ENCODE measurements around the gene MCF2L2.
A peak's percentile ranks its signal among the peaks of the same experiment; 100 is the strongest.
"Not testable (repeated sequence)": the region's sequence is repeated elsewhere in the genome, so short reads cannot be mapped to it uniquely, and the experiment has no call there.

MCF2L2 gene, protein sequence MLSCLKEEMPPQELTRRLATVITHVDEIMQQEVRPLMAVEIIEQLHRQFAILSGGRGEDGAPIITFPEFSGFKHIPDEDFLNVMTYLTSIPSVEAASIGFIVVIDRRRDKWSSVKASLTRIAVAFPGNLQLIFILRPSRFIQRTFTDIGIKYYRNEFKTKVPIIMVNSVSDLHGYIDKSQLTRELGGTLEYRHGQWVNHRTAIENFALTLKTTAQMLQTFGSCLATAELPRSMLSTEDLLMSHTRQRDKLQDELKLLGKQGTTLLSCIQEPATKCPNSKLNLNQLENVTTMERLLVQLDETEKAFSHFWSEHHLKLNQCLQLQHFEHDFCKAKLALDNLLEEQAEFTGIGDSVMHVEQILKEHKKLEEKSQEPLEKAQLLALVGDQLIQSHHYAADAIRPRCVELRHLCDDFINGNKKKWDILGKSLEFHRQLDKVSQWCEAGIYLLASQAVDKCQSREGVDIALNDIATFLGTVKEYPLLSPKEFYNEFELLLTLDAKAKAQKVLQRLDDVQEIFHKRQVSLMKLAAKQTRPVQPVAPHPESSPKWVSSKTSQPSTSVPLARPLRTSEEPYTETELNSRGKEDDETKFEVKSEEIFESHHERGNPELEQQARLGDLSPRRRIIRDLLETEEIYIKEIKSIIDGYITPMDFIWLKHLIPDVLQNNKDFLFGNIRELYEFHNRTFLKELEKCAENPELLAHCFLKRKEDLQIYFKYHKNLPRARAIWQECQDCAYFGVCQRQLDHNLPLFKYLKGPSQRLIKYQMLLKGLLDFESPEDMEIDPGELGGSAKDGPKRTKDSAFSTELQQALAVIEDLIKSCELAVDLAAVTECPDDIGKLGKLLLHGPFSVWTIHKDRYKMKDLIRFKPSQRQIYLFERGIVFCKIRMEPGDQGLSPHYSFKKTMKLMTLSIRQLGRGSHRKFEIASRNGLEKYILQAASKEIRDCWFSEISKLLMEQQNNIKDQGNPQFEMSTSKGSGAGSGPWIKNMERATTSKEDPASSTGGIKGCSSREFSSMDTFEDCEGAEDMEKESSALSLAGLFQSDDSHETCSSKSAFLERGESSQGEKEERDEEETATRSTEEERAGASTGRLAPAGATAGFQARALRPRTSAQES

DNA sequence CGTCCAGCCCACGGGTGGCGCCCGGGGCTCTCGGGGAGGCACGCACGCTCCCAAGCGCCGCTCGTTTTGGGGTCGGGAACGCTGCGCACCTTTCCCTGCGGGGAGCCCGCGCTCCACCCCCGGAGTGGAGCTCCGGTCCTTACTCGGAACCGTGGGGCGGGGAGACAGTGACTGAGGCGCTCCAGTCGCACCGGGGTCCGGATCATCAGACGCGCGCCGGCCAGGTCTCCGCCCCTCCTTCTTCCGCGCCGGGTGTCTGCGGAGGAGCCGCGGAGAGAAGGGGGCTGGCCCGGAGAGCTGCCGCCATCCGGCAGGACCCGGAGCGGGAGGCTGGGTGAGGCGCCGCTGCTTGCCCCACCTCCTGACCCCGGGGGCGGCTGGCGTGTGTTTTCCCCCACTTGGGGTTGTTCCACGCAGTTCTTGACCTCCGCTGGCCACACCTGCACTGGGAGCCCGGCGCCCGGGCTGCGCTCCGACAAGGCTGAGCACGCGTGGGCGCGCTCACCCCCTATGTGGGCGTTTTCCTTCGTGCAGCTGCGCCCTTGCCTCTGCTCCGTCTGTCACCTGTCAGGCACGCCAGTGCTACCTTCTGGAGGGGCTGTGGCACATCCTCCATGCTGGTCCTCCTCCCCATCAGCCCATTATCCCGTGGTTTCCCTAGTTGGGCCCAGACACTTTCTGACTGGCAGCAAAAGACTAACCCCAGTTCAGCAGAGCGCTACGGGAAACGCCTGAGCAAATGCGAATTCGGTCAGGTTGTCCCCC lies at the start of gene MCF2L2:
Gene MCF2L2, minus strand, starts transcription at position 173 of the 765 bp plus-strand sequence. CDS start 642 bp downstream, outside the sequence.
- peak; percentile 54 for DNase-seq (ENCODE audit: low spot score)

DNA sequence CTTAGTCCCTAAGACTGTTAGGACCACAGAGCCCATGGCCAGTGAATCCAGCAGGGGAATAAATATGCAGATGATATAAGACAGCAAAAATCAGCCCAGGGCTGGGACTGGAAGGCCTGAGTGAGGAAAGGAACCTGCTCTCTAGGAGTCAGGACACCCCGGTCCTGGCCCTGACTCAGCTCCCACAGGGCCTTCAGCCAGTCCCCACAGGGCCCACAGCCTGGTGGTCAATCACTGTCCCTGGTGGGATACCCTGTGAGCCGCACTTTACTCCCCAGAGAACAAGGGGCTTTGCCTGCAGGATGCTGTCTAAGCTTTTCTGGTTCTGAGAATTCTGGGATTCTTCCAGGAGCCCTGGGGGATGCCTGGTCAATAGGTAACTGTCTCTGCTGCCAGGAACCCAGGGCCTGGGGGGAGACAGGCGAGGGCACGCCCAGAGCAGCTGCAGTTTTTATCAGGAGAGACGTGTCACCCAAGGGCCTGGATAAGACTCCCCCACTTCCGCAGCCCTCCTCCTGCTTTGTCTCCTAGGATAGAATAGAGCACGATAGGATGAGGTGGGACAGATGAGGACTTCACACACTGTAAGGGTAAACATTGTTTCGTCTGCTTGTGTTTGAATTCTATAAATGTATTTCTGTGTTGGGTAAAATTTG lies 49.5 kb upstream of the MCF2L2 start:
- DNase-seq (ENCODE audit: low spot score), result no peak

DNA sequence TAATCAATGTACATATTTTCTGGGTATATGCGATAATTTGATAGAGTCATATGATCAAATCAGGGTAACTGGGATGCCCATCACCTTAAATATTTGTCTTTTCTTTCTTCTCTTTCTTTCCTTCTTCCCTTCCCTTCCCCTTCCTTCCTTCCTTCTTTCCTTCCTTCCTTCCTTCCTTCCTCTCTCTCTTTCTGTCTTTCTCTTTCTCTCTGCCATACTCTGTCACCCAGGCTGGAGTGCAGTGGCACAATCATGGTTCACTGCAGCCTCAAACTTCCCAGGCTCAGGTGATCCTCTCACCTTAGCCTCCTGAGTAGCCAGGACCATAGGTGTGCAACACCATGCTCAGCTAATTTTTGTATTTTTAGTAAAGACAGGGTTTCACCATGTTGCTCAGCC lies 47.3 kb upstream of the MCF2L2 start:
- DNase-seq (ENCODE audit: low spot score), result not testable (repeated sequence)

DNA sequence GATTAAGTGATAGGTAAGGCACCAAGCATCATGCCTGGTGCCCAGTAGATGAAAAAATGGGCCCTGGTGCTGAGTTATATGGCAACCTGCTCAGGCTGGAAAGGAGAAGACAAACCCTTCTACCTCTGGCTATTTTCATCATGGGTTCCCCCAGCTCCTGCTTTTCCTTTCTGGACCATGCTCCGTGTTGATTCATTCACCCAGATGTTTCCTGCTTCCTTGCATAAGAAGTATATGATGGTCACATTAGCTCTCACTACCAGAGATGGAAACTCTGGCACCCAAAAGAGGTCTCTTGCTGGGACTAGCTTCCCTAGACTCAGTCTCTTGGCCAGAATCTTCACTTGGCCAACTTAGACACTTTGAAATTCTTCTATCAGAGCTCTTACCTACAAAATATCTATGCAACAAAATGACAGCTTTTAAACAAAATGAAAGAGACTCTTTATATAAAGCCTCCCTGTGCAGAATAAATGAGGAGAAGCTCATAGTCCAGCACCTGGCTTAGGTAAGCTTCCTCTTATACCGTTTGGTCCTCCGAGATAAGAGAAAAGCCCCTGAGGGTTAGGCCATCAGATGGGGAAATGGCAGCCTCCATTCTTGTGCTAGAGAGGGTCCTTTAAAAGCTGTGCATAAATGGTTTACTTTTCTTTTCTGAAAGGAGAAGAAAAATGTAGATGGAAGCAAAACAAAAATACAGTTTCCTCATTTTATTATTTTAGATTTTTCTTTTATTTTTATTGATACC lies 46.8 kb upstream of the MCF2L2 start:
- DNase-seq (ENCODE audit: low spot score), result no peak

DNA sequence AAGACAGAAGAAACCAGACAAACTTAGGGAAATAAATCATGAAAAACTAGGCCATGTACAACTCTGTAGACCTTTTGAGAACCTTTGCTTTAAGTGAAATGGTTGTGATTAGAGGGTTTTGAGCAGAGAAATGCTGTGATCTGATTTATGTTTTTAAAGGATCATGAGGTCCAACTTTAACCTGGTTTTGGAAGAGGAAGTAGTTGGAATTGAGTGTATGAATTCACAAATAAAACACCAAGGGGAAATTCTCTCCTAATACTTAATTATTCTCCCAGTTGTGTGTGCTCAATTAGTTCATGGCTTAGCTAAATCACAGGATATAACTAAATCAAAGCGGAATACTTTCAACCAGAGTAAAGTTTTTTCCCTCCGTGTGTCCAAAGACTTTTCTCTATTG lies 45.5 kb upstream of the MCF2L2 start:
- no peak for DNase-seq (ENCODE audit: low spot score)

DNA sequence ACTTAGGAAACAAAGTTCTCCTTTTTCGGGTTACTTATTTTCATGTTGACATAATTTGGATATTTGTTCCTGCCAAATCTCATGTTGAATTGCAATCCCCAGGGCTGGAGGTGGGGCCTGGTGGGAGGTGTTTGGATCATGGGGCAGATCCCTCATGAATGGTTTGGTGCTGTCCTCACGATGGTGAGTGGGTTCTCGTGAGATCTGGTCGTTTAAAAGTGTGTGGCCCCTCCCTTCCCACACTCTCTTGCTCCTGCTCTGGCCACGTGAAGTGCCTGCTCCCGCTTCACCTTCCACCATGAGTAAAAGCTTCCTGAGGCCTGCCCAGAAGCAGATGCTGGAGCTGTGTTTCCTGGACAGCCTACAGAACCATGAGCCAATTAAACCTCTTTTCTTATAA lies 43.7 kb upstream of the MCF2L2 start:
- DNase-seq (ENCODE audit: low spot score), result no peak

DNA sequence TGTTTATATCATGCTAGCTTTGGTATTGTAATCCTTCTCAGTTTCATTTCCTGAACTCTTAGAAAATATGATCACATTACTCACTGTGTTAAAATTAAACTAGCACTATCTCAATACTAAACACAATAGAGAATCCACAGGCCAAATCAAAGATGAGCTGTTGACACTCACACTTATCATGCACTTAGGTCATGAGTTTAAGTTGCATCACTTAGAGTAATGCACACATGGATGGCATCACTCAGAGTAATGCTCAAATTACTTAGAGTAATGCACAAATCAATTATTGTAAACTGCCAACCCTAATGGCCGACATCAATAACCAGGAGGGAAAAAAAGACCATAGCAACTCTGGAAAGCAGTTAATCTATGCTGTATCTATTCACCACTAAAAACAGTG lies 40.0 kb upstream of the MCF2L2 start:
- DNase-seq (ENCODE audit: low spot score), result no peak

DNA sequence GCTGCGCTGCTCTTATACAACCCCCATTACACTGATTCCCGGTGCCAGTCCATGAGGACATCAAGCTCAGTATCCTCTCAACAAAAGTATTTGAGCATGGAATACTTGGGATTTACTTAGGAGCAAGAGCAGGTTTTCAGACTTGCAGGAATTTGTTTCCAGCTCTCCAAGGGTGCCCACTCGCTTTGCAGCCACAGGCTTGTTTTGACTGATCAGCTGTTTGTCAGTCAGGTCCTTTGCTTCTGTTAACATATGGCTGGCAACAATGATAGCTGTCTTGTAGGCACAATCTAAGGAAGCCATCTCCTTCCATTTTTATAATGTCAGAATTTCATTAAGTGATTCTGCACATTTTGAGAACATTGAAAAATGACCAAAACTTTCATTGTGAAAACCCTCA lies 38.2 kb upstream of the MCF2L2 start:
- no peak for DNase-seq (ENCODE audit: low spot score)

DNA sequence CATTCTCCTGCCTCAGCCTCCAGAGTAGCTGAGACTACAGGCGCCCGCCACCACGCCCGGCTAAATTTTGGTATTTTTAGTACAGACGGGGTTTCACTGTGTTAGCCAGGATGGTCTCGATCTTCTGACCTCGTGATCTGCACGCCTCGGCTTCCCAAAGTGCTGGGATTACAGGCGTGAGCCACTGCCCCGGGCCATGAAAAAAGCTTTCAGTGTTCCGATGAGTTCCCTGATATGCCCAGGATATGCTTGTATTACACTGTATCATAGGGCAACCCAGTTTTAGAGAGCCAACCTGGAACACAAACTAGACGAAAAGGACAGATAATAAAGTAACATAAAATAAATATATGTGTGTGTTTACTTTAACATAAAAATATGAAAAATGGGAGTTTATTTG lies 37.3 kb upstream of the MCF2L2 start:
- not testable (repeated sequence) for DNase-seq (ENCODE audit: low spot score)

DNA sequence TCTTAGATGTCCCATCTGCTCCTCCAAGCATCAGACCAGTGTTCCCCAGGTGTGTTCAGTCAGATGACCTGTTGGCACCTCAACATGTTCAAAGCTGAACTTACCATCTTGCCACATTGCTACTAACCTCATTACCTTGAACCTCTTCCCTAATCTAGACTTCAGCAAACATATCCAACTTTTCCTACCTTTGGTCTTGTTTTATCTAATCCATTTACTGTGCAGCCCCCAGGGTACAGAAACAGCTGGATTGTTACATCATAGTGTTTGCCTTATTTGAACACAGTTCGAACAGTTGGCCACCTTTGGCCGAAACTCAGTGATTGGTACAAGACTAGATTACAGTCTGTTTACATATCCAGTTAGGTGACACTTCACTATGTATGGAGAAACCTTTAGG lies 36.1 kb upstream of the MCF2L2 start:
- no peak for DNase-seq (ENCODE audit: low spot score)

DNA sequence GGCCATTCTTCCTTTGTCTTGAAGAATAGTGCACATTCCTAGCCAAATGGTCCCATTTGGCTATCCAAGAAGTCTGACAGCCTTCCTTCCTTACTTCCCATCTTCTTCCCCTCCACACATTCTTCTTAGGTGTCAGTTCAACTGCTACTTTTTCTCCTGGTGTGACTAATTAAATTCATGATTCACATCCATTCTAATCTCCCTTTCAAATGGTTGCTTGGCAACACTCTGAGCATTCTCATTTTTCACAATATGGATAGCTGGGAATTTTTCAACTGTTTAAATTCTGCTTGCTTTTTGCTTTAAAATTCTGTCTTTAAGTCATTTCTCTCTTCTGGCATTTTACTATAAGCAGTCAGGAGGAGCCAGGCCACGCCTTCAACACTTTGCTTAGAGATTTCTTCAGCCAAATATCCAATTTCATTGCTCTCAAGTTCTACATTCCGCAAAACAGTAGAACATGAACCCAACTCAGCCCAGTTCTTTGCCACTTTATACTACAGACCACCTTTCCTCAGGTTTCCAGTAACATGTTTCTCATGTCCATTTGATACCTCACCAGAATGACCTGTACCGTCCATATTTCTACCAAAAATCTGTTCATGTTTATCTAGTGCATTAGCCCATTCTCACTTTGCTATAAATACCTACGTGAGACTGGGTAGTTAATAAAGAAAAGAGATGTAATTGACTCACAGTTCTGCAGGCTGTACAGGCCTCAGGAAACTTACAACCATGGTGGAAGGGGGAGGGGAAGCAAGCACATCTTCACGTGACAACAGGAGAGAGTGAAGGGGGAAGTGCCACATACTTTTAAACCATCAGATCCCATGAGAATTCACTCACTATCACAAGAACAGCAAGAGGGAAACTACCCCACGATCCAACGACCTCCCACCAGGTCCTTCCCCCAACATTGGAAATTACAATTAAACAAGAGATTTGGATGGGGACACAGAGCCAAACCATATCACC lies 31.9 kb upstream of the MCF2L2 start:
- DNase-seq (ENCODE audit: low spot score), result peak; percentile 39

DNA sequence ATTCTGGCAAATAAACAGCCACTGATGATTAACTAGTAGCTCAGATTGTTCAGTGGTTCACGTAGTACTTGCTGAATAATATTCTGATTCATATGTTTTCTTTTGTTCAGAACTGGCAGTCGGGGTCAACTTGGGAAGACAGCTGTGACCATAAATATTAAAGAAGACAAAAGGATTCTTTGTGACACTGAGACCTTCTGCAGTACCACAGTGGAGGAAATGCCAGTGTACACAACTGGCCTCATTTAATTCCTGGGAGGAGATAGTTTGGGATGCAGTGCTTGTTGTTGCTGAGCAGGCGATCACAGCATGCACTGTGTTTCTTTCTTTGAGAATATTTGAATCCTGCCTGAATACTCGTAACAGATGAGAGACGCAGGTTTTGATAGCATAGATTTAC lies 26.7 kb upstream of the MCF2L2 start:
- peak; percentile 88 for DNase-seq (ENCODE audit: low spot score)

DNA sequence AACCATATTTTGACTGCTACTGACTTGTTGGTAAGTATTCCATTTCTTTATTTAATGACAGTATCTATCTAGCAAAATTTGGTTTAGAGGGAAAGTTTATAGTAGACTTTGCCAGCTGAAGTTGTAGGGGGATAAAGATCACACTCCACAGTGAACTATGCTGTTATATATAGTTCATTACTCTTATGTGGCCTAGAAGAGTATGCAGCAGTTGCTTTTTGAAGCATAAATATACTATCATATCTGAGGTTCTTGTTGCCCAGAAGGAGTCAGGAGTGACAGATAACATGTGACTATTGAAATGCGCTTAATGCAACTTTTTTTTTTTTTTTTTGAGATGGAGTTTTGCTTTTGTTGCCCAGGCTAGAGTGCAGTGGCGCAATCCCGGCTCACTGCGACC lies 25.6 kb upstream of the MCF2L2 start:
- DNase-seq (ENCODE audit: low spot score), result no peak

DNA sequence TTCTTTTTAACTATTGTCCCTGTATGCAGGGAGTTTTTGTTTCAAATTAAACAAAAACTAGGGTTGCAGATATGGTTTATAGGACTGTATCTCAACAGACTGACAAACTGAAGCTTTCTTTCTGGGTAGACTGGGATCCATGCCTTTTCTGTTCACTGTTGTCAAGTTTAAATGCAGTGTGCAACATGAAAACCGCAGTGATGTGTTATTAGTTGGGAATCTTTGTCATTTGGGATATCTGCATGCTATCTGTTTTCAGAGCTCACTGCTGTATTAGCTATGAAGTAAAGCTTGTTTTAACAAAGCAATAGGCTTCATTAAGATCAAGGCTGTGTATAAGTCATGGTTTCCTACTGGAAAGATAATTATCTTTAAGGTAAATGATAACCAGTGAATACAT lies 21.4 kb upstream of the MCF2L2 start:
- DNase-seq (ENCODE audit: low spot score), result no peak

DNA sequence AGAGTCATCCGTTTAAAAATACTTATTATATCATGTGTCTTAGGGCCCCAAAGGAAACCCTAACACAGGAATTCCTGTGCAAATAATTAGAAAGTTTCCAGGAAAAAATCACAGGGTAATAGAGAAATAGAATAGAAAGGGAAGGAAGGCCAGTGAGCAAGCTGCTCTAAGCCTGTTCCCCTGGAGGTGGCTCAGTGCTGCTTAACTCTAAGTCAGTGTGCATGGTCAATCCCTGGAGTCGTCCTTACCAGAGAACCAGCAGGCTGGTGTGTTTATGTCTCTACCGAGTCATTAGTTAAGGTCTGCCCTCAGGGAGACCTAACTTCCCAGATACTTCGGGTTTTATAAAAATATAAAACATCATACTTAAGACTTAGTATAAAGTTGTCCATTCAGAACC lies 21.0 kb upstream of the MCF2L2 start:
- DNase-seq (ENCODE audit: low spot score), result peak; percentile 30

DNA sequence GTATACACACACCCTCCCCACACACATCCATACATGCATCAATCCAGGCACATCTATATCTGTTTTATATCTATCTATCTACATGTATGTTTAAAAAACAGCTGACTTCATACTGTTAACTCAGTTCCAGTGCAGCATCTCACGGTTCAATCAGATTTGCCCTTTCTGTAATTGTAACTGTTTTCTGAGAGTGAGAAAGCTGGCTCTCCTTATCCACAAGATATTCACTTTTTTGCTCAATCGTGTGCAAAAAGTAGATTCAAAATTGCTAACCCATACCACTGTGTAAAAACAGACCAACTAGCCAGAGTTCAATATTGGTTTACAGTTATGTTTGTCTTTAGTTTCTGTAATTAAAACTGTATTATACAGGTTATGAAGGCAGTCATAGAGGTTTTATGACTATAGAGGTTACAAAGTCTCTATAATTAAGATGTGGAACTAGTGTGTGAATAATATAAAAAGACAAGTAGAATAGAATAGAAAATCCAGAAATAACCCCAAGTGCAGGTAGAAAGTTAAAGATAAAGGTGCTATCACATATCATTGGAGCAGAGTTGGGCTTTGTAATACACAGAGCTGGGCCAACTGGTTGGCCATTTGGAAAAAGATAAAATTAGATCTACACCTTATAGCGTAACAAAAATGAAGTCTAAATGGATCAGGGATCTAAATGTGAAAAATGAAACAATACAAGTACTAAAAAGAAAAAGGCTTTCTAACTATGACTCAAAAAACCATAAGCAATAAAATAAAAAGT lies 20.1 kb upstream of the MCF2L2 start:
- no peak for DNase-seq (ENCODE audit: low spot score)

DNA sequence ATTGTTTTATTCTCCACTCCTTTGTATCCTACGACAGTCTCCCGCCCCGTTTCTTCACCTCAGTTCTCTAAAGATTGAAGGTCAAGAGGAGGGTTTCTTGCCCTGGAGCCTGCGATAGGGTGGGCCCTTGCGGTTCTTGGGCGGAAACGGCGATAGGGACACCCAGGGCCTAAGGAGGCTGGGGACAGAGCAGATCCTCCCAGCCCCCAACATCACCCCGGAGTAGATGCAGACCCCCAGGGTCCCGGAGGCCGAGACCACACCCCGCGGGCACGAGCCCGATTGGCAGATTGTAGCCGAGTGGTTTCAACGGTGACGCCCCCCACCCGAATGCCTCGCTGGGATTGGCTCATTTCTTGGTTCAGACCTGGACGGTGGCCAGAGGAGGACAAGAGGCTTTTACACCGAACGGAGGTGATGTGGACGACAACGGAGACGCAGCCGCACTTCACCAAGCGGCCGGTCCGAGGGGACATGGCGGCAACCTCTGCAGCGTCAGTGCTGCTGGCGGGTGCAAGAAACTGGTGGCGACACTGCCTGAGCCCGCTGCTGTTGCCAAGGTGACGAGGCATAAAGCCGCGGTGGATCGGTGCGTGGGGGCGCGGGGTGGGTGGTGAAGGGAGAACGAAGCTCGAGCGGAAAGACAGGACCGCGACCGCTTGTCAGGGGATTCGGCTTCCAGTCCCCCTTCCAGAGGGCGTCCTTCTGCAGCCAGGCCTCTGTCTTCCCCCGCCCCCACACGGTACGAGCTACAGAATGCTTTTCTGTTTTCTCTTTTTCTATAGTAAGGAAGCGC lies 19.0 kb upstream of the MCF2L2 start:
- peak; percentile 87 for DNase-seq (ENCODE audit: low spot score)

DNA sequence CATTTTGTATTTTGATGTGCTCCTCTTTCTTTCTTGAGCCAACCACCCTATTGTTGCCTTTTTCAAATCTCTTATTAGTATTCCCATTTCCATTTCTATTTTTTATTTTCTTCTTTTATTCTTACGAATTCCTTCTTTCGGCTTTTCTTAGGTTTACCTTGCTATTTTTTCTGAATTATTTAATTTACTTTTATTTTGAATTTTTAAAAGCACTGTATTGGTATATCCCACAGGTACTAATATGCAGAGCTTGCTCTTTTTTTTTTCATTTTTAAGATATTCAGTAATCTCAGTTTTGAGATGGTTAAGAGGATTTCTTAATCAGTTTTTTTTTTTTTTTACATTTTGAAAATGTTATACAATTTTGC lies 18.4 kb upstream of the MCF2L2 start:
- no peak for DNase-seq (ENCODE audit: low spot score)

All from putamen (tissue), 1 donor.